Liver (tissue), 9 donors: ENCODE results near the gene PLCG2. TPM values are rescaled to one million over a fixed set of nuclear protein-coding genes. Genes with fewer than 3 reads are reported as not detected.

Source experiments
- DNase-seq: peaks from one replicate; pipeline ENCODE4 v3.0.0-alpha.2; 2017; ENCODE audit warnings: low spot score
- H3K27ac ChIP-seq, 2 donors: one replicate each; pipeline ENCODE4 v1.7.0; 2013; ENCODE audit warnings: inconsistent platforms in 2 of 2, low read length in 2 of 2, control low read depth in 1 of 2, low read depth in 1 of 2, mild to moderate bottlenecking in 1 of 2
- H3K27me3 ChIP-seq, 4 donors: one replicate each; pipeline versions ENCODE4 v1.6.1 to v1.7.0; 2013; ENCODE audit warnings: low read length in 3 of 4, inconsistent platforms in 1 of 4, mild to moderate bottlenecking in 1 of 4, moderate library complexity in 1 of 4; ENCODE audit not compliant: control insufficient read depth in 4 of 4, insufficient read depth in 4 of 4
- H3K36me3 ChIP-seq, 4 donors: one replicate each; pipeline versions ENCODE4 v1.6.1 to v1.7.0; 2013; ENCODE audit warnings: low read length in 3 of 4, mild to moderate bottlenecking in 3 of 4, low read depth in 1 of 4, moderate library complexity in 1 of 4; ENCODE audit not compliant: control insufficient read depth in 4 of 4, insufficient read depth in 3 of 4
- H3K4me1 ChIP-seq, 4 donors: one replicate each; pipeline versions ENCODE4 v1.6.1 to v1.7.0; 2013; ENCODE audit warnings: low read length in 3 of 4, mild to moderate bottlenecking in 3 of 4, moderate library complexity in 1 of 4; ENCODE audit not compliant: control insufficient read depth in 4 of 4, insufficient read depth in 4 of 4
- H3K4me3 ChIP-seq, 3 donors: one replicate each; pipeline versions ENCODE4 v1.6.1 to v1.7.0; 2013; ENCODE audit warnings: low read length in 3 of 3, control low read depth in 1 of 3, low read depth in 1 of 3, mild to moderate bottlenecking in 1 of 3
- H3K9ac ChIP-seq, 2 donors: one replicate each; pipeline ENCODE4 v1.7.0; 2013; ENCODE audit warnings: low read length in 2 of 2, mild to moderate bottlenecking in 2 of 2, moderate library complexity in 2 of 2, control low read depth in 1 of 2, low read depth in 1 of 2
- H3K9me3 ChIP-seq, 4 donors: one replicate each; pipeline versions ENCODE4 v1.6.1 to v1.7.0; 2013; ENCODE audit warnings: low read length in 3 of 4; ENCODE audit not compliant: control insufficient read depth in 4 of 4
- CTCF ChIP-seq: fragments of 150-350 bp; IDR thresholded peaks from 2 replicates; pipeline ENCODE4 v1.5.1; 2017; ENCODE audit warnings: improper control_type of control experiment, low read depth, low read length; ENCODE audit not compliant: missing input control
- FOXA1 ChIP-seq: IDR thresholded peaks from 2 replicates; pipeline ENCODE4 v1.6.1; 2016; ENCODE audit warnings: antibody characterized with exemption
- FOXA2 ChIP-seq: IDR thresholded peaks from 2 replicates; pipeline ENCODE4 v1.6.1; 2016; ENCODE audit warnings: antibody characterized with exemption
- GABPA ChIP-seq, 2 donors: IDR thresholded peaks in 1 of 2; conservative IDR thresholded peaks in 1 of 2; 2 replicates each; pipeline ENCODE4 v1.6.1; 2016; ENCODE audit warnings: antibody characterized with exemption in 2 of 2, mild to moderate bottlenecking in 1 of 2, moderate library complexity in 1 of 2
- HNF4A ChIP-seq, 2 donors: conservative IDR thresholded peaks; 2 replicates each; pipeline ENCODE4 v1.6.1; 2016; ENCODE audit warnings: antibody characterized with exemption in 2 of 2, mild to moderate bottlenecking in 2 of 2
- HNF4G ChIP-seq: IDR thresholded peaks from 2 replicates; pipeline ENCODE4 v1.6.1; 2016; ENCODE audit warnings: antibody characterized with exemption
- NR2F2 ChIP-seq: IDR thresholded peaks from 2 replicates; pipeline ENCODE4 v1.6.1; 2016; ENCODE audit warnings: antibody characterized with exemption
- RAD21 ChIP-seq, 2 donors: IDR thresholded peaks; 2 replicates each; pipeline ENCODE4 v1.6.1; 2016; ENCODE audit warnings: antibody characterized with exemption in 2 of 2, mild to moderate bottlenecking in 2 of 2
- RXRA ChIP-seq, 2 donors: IDR thresholded peaks; 2 replicates each; pipeline ENCODE4 v1.6.1; 2017 to 2018; ENCODE audit warnings: antibody characterized with exemption in 2 of 2, mild to moderate bottlenecking in 1 of 2
- SP1 ChIP-seq: IDR thresholded peaks from 2 replicates; pipeline ENCODE4 v1.6.1; 2018; ENCODE audit warnings: antibody characterized with exemption, mild to moderate bottlenecking
- YY1 ChIP-seq: IDR thresholded peaks from 2 replicates; pipeline ENCODE4 v1.6.1; 2016; ENCODE audit warnings: antibody characterized with exemption, mild to moderate bottlenecking
- ZBTB33 ChIP-seq: IDR thresholded peaks from 2 replicates; pipeline ENCODE4 v1.6.1; 2016; ENCODE audit warnings: antibody characterized with exemption
- WGBS: extraction: QIAGEN DNeasy Blood & Tissue Kit; methylation state at CpG from one replicate; pipeline ENCODE4 v1.1.7; 2013; 5-methylcytosine and 5-hydroxymethylcytosine counted together
- polyA plus RNA-seq, 2 donors: library from polyadenylated mRNA; stranded (reverse) in 1 of 2; unstranded in 1 of 2; fragments of 200-250 nt in 1 of 2; fragments of >200 nt in 1 of 2; fragmentation: Nextera tagmentation in 1 of 2; extraction: Ambion mirVana in 1 of 2; gene quantifications; one replicate each; pipeline versions ENCODE4 v1.2.1 to v1.2.3, GENCODE V29; 2013 to 2015
- total RNA-seq, 2 donors: library from RNA; depleted of rRNA; stranded (reverse); fragments of >200 nt; gene quantifications; one replicate each; pipeline ENCODE4 v1.2.3, GENCODE V29; 2014
- TF ChIP-seq, protein P1 (sequence below): IDR thresholded peaks from 2 replicates; pipeline ENCODE4 v1.6.1; 2016; ENCODE audit warnings: antibody characterized with exemption
- TF ChIP-seq, protein P2 (sequence below): IDR thresholded peaks from 2 replicates; pipeline ENCODE4 v1.6.1; 2016; ENCODE audit warnings: antibody characterized with exemption
- TF ChIP-seq, protein P3 (sequence below): IDR thresholded peaks from 2 replicates; pipeline ENCODE4 v1.6.1; 2016; ENCODE audit warnings: antibody characterized with exemption, mild to moderate bottlenecking
- donor health status: healthy.
- donor health status: healthy.
- donor health status: healthy.
- donor health status: healthy.
- donor health status: healthy.

Gene PLCG2
- total and polyA plus RNA-seq, 4 donors = 7.1 to 21.6 (median 15.8) TPM

- 74% methylated on average over 6 of the region's 6 CpGs for WGBS
- H3K9ac ChIP-seq = no peak overlapping the region
- H3K27ac ChIP-seq = no peak overlapping the region
- H3K4me1 ChIP-seq = peaks cover 0 to 3% (median under 1%) of the 10 kb centered on the region in 4 donors
- H3K27me3 ChIP-seq = no peaks in the 10 kb centered on the region
- H3K9me3 ChIP-seq = no peaks in the 10 kb centered on the region
- H3K4me3 ChIP-seq = no peak overlapping the region
- peaks cover 3 to 48% (median 41%) of the 10 kb centered on the region in 4 donors for H3K36me3 ChIP-seq
- TF ChIP-seq ZBTB33 (no peak), HNF4G (no peak), RXRA (IDR thresholded peaks at IDR 0.05) (no peak), FOXA1 (no peak), SP1 (no peak), FOXA2 (no peak), GABPA (IDR thresholded peaks at IDR 0.05 in 1 of 2, conservative IDR thresholded peaks at IDR 0.05 in 1 of 2) (no peak), YY1 (no peak), RAD21 (IDR thresholded peaks at IDR 0.05) (no peak), HNF4A (conservative IDR thresholded peaks at IDR 0.05) (no peak), CTCF (no peak)
- TF ChIP-seq, protein P1, sequence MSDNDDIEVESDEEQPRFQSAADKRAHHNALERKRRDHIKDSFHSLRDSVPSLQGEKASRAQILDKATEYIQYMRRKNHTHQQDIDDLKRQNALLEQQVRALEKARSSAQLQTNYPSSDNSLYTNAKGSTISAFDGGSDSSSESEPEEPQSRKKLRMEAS = no peak
- TF ChIP-seq, protein P2, sequence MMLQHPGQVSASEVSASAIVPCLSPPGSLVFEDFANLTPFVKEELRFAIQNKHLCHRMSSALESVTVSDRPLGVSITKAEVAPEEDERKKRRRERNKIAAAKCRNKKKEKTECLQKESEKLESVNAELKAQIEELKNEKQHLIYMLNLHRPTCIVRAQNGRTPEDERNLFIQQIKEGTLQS = no peak
- TF ChIP-seq, protein P3, sequence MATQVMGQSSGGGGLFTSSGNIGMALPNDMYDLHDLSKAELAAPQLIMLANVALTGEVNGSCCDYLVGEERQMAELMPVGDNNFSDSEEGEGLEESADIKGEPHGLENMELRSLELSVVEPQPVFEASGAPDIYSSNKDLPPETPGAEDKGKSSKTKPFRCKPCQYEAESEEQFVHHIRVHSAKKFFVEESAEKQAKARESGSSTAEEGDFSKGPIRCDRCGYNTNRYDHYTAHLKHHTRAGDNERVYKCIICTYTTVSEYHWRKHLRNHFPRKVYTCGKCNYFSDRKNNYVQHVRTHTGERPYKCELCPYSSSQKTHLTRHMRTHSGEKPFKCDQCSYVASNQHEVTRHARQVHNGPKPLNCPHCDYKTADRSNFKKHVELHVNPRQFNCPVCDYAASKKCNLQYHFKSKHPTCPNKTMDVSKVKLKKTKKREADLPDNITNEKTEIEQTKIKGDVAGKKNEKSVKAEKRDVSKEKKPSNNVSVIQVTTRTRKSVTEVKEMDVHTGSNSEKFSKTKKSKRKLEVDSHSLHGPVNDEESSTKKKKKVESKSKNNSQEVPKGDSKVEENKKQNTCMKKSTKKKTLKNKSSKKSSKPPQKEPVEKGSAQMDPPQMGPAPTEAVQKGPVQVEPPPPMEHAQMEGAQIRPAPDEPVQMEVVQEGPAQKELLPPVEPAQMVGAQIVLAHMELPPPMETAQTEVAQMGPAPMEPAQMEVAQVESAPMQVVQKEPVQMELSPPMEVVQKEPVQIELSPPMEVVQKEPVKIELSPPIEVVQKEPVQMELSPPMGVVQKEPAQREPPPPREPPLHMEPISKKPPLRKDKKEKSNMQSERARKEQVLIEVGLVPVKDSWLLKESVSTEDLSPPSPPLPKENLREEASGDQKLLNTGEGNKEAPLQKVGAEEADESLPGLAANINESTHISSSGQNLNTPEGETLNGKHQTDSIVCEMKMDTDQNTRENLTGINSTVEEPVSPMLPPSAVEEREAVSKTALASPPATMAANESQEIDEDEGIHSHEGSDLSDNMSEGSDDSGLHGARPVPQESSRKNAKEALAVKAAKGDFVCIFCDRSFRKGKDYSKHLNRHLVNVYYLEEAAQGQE = no peak
- DNase-seq = no peak
Observed at GRCh38 chr16:81901484-81901883, 122.4 kb downstream of the PLCG2 start.

GRCh38 chr16:81902025-81902424, 122.9 kb downstream of the PLCG2 start:
- H3K27me3 ChIP-seq = no peaks in the 10 kb centered on the region
- H3K36me3 ChIP-seq = peaks cover 3 to 43% (median 41%) of the 10 kb centered on the region in 4 donors
- no peaks in the 10 kb centered on the region for H3K4me1 ChIP-seq
- H3K9me3 ChIP-seq = no peaks in the 10 kb centered on the region
- no peak overlapping the region for H3K9ac ChIP-seq
- 68% methylated on average over 9 of the region's 9 CpGs for WGBS
- no peak for DNase-seq
- H3K4me3 ChIP-seq = no peak overlapping the region
- no peak overlapping the region for H3K27ac ChIP-seq
- TF ChIP-seq HNF4A (conservative IDR thresholded peaks at IDR 0.05) = no peak
- no peak for TF ChIP-seq YY1
- peak in 1 of 2 donors; percentile 5 for TF ChIP-seq RXRA (IDR thresholded peaks at IDR 0.05)
- TF ChIP-seq, protein P3 = no peak
- peak; percentile 18 for TF ChIP-seq NR2F2
- TF ChIP-seq FOXA2 = no peak
- TF ChIP-seq, protein P1 = no peak
